Left cardiac atrium (tissue), 4 donors: ENCODE measurements around the gene ALPG. TPM values are rescaled to one million over a fixed set of nuclear protein-coding genes. Genes with fewer than 3 reads are reported as not detected.
"Not testable (repeated sequence)": the region's sequence is repeated elsewhere in the genome, so short reads cannot be mapped to it uniquely, and the experiment has no call there.

Experiments used
- ATAC-seq, 2 donors: fragments of 200-7000 bp; cut with Tn5 transposase; one replicate each; pipeline ENCODE4 v1.9.1; 2020; ENCODE audit warnings: mild to moderate bottlenecking in 2 of 2, moderate library complexity in 2 of 2
- DNase-seq: peaks from one replicate; pipeline ENCODE4 v3.0.0-alpha.2; 2020
- intact Hi-C, 2 donors: fragments of 100-400 bp; cut with DNase I; formaldehyde crosslinking; loops; one replicate each; pipeline versions ENCODE4 v1.14.1 to v1.15.1; 2022 to 2023
- total RNA-seq, 2 donors: library from RNA; stranded (reverse); fragmentation: NEBNext Ultra II Directional; extraction: Animal tissue kit (Norgen Biotek cat#: 25700); gene quantifications; one replicate each; pipeline ENCODE4 v1.2.1, GENCODE V29; 2021
- donor health status: DM: no; HTN: yes; CAD: no.
- donor health status: DM: no; HTN: yes; CAD: no; lungs with severe emphysema.
- donor health status: DM: yes; HTN: yes; CAD: no.
- donor health status: Dilated cardiomyopathy.

Gene ALPG
- total RNA-seq, 2 donors from 2014 or later: not detected

GRCh38 chr2:232389327-232389726 lies 17.3 kb upstream of the ALPG start:
- ATAC-seq: no peak
- no peak for DNase-seq
- intact Hi-C loops: no loop called here

DNA sequence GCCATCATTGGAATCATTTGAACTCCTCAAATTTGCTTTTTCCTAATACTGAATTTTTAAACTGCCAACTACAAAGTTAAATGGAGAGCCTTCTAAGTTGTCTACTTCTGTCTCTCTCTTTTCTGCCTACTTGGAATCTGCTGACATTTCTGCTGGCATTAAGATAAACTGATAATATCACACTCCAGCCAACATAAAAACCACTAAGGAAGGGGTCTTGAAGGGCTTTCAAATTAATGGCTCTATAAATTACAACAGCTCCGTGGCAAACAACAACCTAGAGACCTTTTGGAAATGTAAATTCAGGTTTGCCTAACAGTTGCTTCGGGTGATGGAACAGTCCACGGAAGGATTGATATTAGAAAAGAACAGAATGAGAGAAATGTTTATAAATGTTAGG lies 16.0 kb upstream of the ALPG start:
- intact Hi-C loops: no loop called here
- no peak for ATAC-seq
- DNase-seq: no peak

DNA sequence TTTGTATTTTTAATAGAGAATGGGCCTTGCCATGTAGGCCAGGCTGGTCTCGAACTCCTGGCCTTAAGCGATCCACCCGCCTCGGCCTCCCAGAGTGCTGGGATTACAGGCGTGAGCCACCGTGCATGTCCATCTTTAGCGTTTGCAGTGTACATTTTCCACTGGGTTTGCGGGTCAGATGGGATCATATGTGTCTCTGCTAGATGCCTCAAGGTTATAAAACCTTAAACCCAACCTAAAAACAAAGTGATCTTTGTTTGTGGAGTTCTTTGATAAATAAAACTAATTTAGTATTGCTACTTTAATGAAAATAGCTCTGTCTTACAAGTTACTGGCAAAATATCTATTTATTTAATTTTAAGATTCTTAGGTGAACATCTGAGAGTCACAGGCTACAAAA lies 13.1 kb upstream of the ALPG start:
- intact Hi-C loops: no loop called here
- DNase-seq: no peak
- no peak for ATAC-seq

- DNase-seq, ATAC-seq, intact Hi-C loops: not testable (repeated sequence)
Measured at GRCh38 chr2:232394431-232394830, 12.2 kb upstream of the ALPG start.

- no peak for ATAC-seq
- intact Hi-C loops: no loop called here
- DNase-seq: no peak
Measured at GRCh38 chr2:232395586-232395985, 11.1 kb upstream of the ALPG start.

- intact Hi-C loops: no loop called here
- DNase-seq: no peak
- no peak for ATAC-seq
Measured at GRCh38 chr2:232396683-232397082, 10.0 kb upstream of the ALPG start.

DNA sequence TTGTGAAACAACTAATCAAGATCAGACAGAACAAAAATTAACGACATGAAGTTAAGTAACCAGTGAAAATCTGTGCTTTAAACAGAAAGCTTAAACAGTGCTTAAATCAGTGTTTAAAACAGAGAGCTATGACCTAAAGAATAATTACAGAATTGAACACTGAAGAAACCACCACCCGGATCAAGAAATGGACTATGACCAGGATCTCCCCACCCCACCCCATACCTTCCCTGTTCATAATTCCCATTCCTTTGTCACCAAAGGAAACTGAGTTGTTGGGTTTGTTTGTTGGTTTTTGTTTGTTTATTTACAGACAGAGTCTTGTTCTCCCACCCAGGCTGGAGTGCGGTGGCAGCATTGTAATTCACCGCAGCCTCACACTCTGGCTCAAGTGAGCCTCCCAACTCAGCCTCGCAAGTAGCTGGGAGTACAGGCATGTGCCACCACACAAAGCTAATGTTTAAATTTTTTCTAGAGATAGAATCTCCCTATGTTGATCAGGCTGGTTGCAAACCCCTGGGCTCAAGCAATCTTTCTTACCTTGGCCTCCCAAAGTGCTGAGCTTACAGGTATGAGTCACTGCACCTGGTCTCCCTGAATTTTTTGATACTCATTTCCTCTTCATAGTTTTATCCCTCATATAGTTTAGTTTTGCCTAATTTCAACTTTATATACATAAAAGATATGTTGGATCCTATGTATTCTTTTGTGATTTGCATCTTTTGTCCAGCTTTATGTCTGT lies 8.2 kb upstream of the ALPG start:
- no peak for ATAC-seq
- intact Hi-C loops: no loop called here
- DNase-seq: no peak

- no peak for DNase-seq
- intact Hi-C loops: no loop called here
- ATAC-seq: no peak
Measured at GRCh38 chr2:232400256-232401015, 6.2 kb upstream of the ALPG start.

GRCh38 chr2:232402518-232402917 lies 4.1 kb upstream of the ALPG start:
- intact Hi-C loops: no loop called here

GRCh38 chr2:232405943-232406510 lies 617 bp upstream of the ALPG start:
- DNase-seq (no peak), ATAC-seq (no peak)
- intact Hi-C loops: no loop called here

More at GRCh38 chr2:232402518-232402917, 4.1 kb upstream of the ALPG start:
- DNase-seq (no peak), ATAC-seq (no peak)

DNA sequence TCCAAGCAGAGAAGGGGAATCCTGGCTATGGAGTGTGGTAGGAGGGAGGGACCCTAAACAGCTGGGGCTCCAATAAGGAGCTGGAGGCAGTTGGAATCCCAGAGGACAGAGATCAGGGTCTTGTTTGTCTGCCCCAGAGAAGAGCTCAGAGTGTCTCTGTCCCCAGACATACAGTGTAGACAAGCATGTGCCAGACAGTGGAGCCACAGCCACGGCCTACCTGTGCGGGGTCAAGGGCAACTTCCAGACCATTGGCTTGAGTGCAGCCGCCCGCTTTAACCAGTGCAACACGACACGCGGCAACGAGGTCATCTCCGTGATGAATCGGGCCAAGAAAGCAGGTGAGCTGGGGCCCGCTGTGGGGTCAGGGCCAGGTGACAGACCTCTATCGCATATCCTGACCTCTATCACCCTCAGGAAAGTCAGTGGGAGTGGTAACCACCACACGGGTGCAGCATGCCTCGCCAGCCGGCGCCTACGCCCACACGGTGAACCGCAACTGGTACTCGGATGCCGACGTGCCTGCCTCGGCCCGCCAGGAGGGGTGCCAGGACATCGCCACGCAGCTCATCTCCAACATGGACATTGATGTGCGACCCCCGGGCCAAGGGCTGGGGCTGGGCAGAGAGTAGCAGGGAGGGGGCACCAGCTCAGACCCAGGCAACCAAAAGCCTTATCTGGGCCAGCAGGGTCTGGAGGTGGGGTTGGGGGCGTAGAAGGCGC lies 945 bp downstream of the ALPG start:
- ATAC-seq, intact Hi-C loops, DNase-seq: not testable (repeated sequence)

DNA sequence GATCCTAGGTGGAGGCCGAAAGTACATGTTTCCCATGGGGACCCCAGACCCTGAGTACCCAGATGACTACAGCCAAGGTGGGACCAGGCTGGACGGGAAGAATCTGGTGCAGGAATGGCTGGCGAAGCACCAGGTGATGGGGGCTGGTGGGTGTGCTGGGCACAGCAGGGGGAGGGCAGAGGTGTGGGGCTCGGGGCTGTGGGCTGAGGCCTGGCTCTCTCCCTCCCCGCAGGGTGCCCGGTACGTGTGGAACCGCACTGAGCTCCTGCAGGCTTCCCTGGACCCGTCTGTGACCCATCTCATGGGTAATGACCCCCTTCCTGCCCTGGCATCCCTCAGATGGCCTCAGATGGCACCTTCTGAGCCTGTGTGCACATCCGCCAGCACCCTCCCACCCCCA lies 1.6 kb downstream of the ALPG start:
- intact Hi-C loops, DNase-seq, ATAC-seq: not testable (repeated sequence)

- intact Hi-C loops, ATAC-seq, DNase-seq: not testable (repeated sequence)
Measured at GRCh38 chr2:232409617-232410016, 3.0 kb downstream of the ALPG start.

GRCh38 chr2:232410238-232410900 lies 3.7 kb downstream of the ALPG start:
- ATAC-seq (no peak), DNase-seq (no peak)
- intact Hi-C loops: no loop called here

GRCh38 chr2:232411901-232412629 lies 5.4 kb downstream of the ALPG start:
- no peak for DNase-seq

DNA sequence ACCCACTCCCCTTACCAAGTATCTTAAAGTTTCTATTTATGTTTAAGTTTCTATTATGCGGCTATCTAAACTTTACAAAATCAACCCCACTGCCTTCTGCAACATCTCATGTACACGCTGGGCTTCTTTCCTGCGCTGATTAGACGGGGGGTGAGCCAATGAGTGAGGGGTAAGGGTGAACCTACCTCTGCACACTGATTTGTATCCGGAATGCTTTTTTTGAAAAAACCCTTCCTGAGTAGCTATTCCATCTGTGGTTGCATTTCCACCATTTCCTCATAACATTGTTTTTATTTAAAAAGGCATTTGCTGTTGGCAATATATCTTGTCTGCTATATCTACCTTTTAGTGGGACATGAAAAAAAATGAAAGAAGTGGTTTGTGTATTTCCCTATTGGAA lies 6.3 kb downstream of the ALPG start:
- ATAC-seq (no peak), DNase-seq (no peak)
- intact Hi-C loops: no loop called here

More at GRCh38 chr2:232411901-232412629, 5.4 kb downstream of the ALPG start:
- no peak for ATAC-seq
- intact Hi-C loops: no loop called here

GRCh38 chr2:232415138-232415690 lies 8.6 kb downstream of the ALPG start:
- DNase-seq (no peak), ATAC-seq (no peak)
- intact Hi-C loops: no loop called here
